Testis (tissue), 2 donors: Measurements from ENCODE around the gene TSPAN11.
"Not testable (repeated sequence)": the region's sequence is repeated elsewhere in the genome, so short reads cannot be mapped to it uniquely, and the experiment has no call there.

ENCODE experiments used
- CTCF ChIP-seq, 3 experiments: fragments of 450-650 bp in 2 of 3; fragments of 200-600 bp in 1 of 3; sonication (generic) in 1 of 3; IDR thresholded peaks; one replicate each; pipeline ENCODE4 v1.5.1; 2016 to 2019; ENCODE audit warnings: antibody characterized with exemption in 3 of 3, mild to moderate bottlenecking in 2 of 3, moderate library complexity in 1 of 3
- POLR2A ChIP-seq: fragments of 450-650 bp; IDR thresholded peaks from one replicate; pipeline ENCODE4 v1.6.1; 2017; ENCODE audit warnings: antibody characterized with exemption, mild to moderate bottlenecking, moderate library complexity

- not testable (repeated sequence) for TF ChIP-seq CTCF (IDR thresholded peaks at IDR 0.05); POLR2A
Measured at GRCh38 chr12:30894531-30894930, 32.0 kb upstream of the TSPAN11 start.
